Endothelial cell (in vitro differentiated cells): ENCODE measurements around the gene MYO7B. TPM values are rescaled to one million over a fixed set of nuclear protein-coding genes. Genes with fewer than 3 reads are reported as not detected.

ENCODE experiments used
- DNase-seq: peaks from one replicate; pipeline ENCODE4 v3.0.0; 2021; ENCODE audit warnings: low spot score
- H3K27ac Mint-ChIP-seq: one replicate; pipeline ENCODE4 v1.8.0; 2021; ENCODE audit warnings: mixed read lengths, inconsistent platforms; ENCODE audit not compliant: unreplicated experiment
- H3K27me3 Mint-ChIP-seq: one replicate; pipeline ENCODE4 v1.8.0; 2021; ENCODE audit warnings: mild to moderate bottlenecking, moderate library complexity, mixed read lengths, inconsistent platforms; ENCODE audit not compliant: unreplicated experiment
- H3K36me3 Mint-ChIP-seq: one replicate; pipeline ENCODE4 v1.8.0; 2021; ENCODE audit warnings: mild to moderate bottlenecking, low read depth, mixed read lengths, inconsistent platforms; ENCODE audit not compliant: unreplicated experiment
- H3K4me1 Mint-ChIP-seq: one replicate; pipeline ENCODE4 v1.8.0; 2021; ENCODE audit warnings: mild to moderate bottlenecking, mixed read lengths, inconsistent platforms; ENCODE audit not compliant: unreplicated experiment
- H3K4me3 Mint-ChIP-seq: one replicate; pipeline ENCODE4 v1.8.0; 2021; ENCODE audit warnings: mild to moderate bottlenecking, mixed read lengths, inconsistent platforms; ENCODE audit not compliant: unreplicated experiment
- H3K9me3 Mint-ChIP-seq: one replicate; pipeline ENCODE4 v1.8.0; 2021; ENCODE audit warnings: mixed read lengths, inconsistent platforms; ENCODE audit not compliant: unreplicated experiment
- total RNA-seq: library from RNA; stranded (reverse); fragmentation: NEBNext Ultra II Directional; extraction: Animal tissue kit (Norgen Biotek cat#: 25700); gene quantifications from one replicate; pipeline ENCODE4 v1.2.1, GENCODE V29; 2021; ENCODE audit not compliant: unreplicated experiment
- TF ChIP-seq, protein P1 (sequence below): fragments of 200-600 bp; sonication (generic); IDR thresholded peaks from one replicate; pipeline ENCODE4 v1.5.0; 2021; ENCODE audit warnings: antibody characterized with exemption; ENCODE audit not compliant: unreplicated experiment

Gene MYO7B
- total RNA-seq, 1 donor from 2014 or later: 0.90 TPM

DNA sequence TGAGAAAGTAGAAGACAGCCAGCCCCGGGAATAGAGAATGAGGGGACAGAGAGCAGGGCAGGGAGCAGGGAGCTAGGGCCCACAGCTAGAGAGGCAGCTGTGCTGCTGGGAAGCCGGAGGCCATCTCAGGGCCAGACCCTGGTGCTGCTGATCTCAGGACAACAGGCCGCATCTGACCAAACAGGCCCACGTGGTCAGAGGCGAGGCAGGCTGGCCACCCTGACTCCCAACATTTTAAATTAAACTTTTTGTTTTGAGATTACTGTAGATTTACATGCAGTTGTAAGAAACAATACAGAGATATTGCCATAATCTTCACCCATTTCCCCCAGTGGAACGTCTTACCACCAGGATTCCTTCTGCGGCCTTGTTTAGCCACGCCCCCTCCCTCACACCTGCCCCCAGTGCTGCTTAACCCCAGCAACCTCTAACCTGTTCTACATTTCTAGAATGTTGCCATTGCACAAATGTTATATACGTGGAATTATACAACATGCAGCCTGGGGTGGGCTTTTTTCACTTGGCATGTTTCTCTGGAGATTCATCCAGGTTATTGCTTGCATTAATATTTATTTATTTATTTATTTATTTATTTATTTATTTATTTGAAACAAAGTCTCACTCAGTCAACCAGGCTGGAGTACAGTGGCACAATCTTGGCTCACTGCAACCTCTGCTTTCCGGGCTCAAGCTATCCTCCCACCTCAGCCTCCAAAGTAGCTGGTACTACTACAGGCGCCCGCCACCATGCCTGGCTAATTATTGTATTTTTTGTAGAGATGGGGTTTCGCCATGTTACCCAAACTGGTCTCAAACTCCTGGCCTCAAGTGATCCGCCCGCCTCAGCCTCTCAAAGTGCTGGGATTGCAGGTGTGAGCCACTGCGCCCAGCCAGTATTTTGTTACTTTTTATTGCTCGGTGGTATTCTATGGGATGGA lies 61.8 kb downstream of the MYO7B start:
- H3K27ac Mint-ChIP-seq: no peak overlapping the region
- TF ChIP-seq, protein P1, sequence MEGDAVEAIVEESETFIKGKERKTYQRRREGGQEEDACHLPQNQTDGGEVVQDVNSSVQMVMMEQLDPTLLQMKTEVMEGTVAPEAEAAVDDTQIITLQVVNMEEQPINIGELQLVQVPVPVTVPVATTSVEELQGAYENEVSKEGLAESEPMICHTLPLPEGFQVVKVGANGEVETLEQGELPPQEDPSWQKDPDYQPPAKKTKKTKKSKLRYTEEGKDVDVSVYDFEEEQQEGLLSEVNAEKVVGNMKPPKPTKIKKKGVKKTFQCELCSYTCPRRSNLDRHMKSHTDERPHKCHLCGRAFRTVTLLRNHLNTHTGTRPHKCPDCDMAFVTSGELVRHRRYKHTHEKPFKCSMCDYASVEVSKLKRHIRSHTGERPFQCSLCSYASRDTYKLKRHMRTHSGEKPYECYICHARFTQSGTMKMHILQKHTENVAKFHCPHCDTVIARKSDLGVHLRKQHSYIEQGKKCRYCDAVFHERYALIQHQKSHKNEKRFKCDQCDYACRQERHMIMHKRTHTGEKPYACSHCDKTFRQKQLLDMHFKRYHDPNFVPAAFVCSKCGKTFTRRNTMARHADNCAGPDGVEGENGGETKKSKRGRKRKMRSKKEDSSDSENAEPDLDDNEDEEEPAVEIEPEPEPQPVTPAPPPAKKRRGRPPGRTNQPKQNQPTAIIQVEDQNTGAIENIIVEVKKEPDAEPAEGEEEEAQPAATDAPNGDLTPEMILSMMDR: no peak
- H3K4me3 Mint-ChIP-seq: no peak overlapping the region
- peaks cover 2% of the 10 kb centered on the region for H3K27me3 Mint-ChIP-seq
- H3K36me3 Mint-ChIP-seq: no peaks in the 10 kb centered on the region
- no peaks in the 10 kb centered on the region for H3K9me3 Mint-ChIP-seq
- DNase-seq: no peak
- no peaks in the 10 kb centered on the region for H3K4me1 Mint-ChIP-seq

DNA sequence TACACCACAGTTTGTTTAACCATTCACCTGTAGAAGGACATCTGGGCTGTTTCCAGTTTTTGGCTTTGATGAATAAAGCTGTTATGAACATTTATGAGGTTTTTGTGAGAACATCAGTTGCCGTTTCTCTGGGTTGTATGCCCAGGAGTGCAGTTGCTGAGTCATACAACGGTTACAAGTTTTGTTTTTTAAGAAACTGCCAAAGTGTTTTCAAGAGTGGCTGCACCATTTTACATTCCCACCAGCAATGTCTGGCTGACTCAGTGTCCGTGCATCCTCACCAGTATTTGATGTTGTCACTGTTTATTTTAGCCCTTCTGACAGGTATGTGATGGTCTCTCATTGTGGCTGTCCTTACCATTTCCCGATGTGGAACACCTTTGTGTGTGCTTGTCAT lies 62.5 kb downstream of the MYO7B start:
- H3K27ac Mint-ChIP-seq: no peak overlapping the region
- H3K4me1 Mint-ChIP-seq: no peaks in the 10 kb centered on the region
- H3K9me3 Mint-ChIP-seq: no peaks in the 10 kb centered on the region
- TF ChIP-seq, protein P1: no peak
- DNase-seq: no peak
- peaks cover 2% of the 10 kb centered on the region for H3K27me3 Mint-ChIP-seq
- H3K36me3 Mint-ChIP-seq: no peaks in the 10 kb centered on the region
- H3K4me3 Mint-ChIP-seq: no peak overlapping the region

DNA sequence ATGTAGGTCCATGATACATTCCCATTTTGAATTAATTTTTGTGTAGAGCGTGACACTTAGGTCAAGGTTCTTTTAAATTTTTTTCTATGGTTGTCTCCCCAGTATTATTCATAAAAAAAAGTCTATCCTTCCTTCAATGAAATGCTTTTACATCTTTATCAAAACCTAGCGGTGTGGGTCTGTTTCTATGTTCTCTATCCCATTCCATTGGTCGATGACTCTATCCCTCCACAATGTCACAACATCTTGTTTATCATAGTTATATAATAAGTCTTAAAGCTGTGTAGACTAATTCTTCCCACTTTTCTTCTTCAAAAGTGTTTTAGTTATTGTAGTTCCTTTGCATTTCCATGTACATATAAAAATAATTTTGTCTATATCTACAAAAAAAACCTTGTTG lies 63.2 kb downstream of the MYO7B start:
- Mint-ChIP-seq H3K27ac (no peak overlapping the region), H3K27me3 (peaks cover 2% of the 10 kb centered on the region), H3K4me3 (no peak overlapping the region), H3K4me1 (no peaks in the 10 kb centered on the region), H3K9me3 (no peaks in the 10 kb centered on the region), H3K36me3 (no peaks in the 10 kb centered on the region)
- TF ChIP-seq, protein P1: no peak
- no peak for DNase-seq

DNA sequence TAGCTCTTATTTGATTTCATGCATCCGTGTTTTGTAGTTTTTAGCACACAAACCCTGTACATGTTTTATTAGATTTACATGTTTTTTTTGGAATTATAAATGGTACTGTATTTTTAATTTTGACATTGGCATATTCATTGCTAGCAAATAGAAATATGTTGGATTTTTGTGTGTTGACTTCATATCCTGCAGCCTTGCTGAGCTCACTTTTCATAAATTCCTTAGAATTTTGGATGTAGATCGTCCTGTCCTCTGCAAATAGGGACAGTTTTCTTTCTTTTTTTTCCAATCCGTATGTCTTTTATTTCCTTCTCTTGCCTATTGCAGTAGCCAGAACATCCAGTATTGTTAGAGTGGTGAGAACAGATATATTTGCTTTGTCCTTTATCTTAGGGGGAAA lies 63.7 kb downstream of the MYO7B start:
- Mint-ChIP-seq H3K4me3 (no peak overlapping the region), H3K4me1 (no peaks in the 10 kb centered on the region), H3K27me3 (peaks cover 2% of the 10 kb centered on the region), H3K27ac (no peak overlapping the region), H3K9me3 (no peaks in the 10 kb centered on the region), H3K36me3 (no peaks in the 10 kb centered on the region)
- DNase-seq: no peak
- TF ChIP-seq, protein P1: no peak

DNA sequence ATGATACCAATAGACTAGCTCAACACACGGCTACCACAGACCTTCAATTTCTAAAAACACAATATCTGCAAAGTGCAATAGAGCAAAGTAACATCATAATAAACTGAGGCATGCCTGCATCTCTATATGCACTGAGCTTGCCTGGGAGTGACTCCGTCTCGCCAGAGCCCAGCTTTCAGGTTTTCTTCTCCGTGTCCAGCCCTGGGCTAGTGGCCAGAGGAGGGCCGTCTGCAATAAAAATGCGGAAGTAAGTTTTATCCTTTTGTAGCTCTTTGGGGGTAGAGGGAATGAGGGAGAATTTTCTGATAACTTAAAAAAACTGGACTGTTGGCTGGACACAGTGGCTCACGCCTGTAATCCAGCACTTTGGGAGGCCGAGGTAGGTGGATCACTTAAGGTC lies 69.5 kb downstream of the MYO7B start:
- Mint-ChIP-seq H3K36me3 (no peaks in the 10 kb centered on the region), H3K9me3 (no peaks in the 10 kb centered on the region), H3K27me3 (no peaks in the 10 kb centered on the region), H3K4me1 (no peaks in the 10 kb centered on the region), H3K27ac (no peak overlapping the region), H3K4me3 (no peak overlapping the region)
- TF ChIP-seq, protein P1: no peak
- DNase-seq: no peak
